ENCODE measurements around the gene ASTN2. TPM values are rescaled to one million over a fixed set of nuclear protein-coding genes. Genes with fewer than 3 reads are reported as not detected.

Gene ASTN2
- total RNA-seq, 5 donors from 2014 or later (not counting 1 experiment from before 2014, with no cell fraction given): 3.7 to 4.8 (median 4.4) TPM

- H3K36me3 ChIP-seq (ENCODE audit: control insufficient read depth in 2 of 2, extremely low read depth in 1 of 2, insufficient read depth in 1 of 2, low read length in 1 of 2): no peaks in the 10 kb centered on the region
Measured at GRCh38 chr9:117374076-117374725, 40.7 kb downstream of the ASTN2 start.

GRCh38 chr9:117368684-117369230 lies 46.1 kb downstream of the ASTN2 start:
- H3K9me3 ChIP-seq: no peaks in the 10 kb centered on the region
- no peaks in the 10 kb centered on the region for H3K4me1 ChIP-seq (ENCODE audit: control insufficient read depth in 1 of 2, extremely low read depth in 1 of 2, insufficient read depth in 2 of 2, low read length in 2 of 2)
- H3K27me3 ChIP-seq (replicated peaks in 1 of 2; ENCODE audit: control insufficient read depth in 2 of 2, extremely low read depth in 1 of 2, insufficient read depth in 2 of 2, low read length in 1 of 2): no peaks in the 10 kb centered on the region
- no peaks in the 10 kb centered on the region for H3K36me3 ChIP-seq (ENCODE audit: control insufficient read depth in 2 of 2, extremely low read depth in 1 of 2, insufficient read depth in 1 of 2, low read length in 1 of 2)
- WGBS (ENCODE audit: insufficient coverage): no CpG with 5 or more reads among the region's 2 CpGs
- Mint-ChIP-seq H3K4me1 (no peaks in the 10 kb centered on the region), H3K36me3 (no peaks in the 10 kb centered on the region), H3K9me3 (peaks cover 0 to 5% (median 3%) of the 10 kb centered on the region in 3 donors), H3K27ac (no peak overlapping the region), H3K4me3 (no peak overlapping the region), H3K27me3 (peaks cover 1 to 3% of the 10 kb centered on the region in 2 donors)
- ATAC-seq (replicated peaks in 1 of 4): no peak
- H3K4me3 ChIP-seq (ENCODE audit: control insufficient read depth in 1 of 2, extremely low read depth in 1 of 2, low read length in 1 of 2): no peak overlapping the region
- ChIA-PET CTCF (no interaction called here), POLR2A (no interaction called here)
- DNase-seq: no peak
- H3K27ac ChIP-seq (ENCODE audit: low read length): no peak overlapping the region

More at GRCh38 chr9:117374076-117374725, 40.7 kb downstream of the ASTN2 start:
- Mint-ChIP-seq H3K36me3 (no peaks in the 10 kb centered on the region), H3K27me3 (peaks cover 0 to 8% of the 10 kb centered on the region in 2 donors), H3K4me1 (no peaks in the 10 kb centered on the region), H3K9me3 (peaks cover 4 to 11% (median 11%) of the 10 kb centered on the region in 3 donors), H3K4me3 (no peak overlapping the region), H3K27ac (no peak overlapping the region)
- DNase-seq: no peak
- no peak for ATAC-seq (replicated peaks in 1 of 4)
- ChIA-PET CTCF (no interaction called here), POLR2A (no interaction called here)
- no peaks in the 10 kb centered on the region for H3K27me3 ChIP-seq (replicated peaks in 1 of 2; ENCODE audit: control insufficient read depth in 2 of 2, extremely low read depth in 1 of 2, insufficient read depth in 2 of 2, low read length in 1 of 2)
- H3K27ac ChIP-seq (ENCODE audit: low read length): no peak overlapping the region
- H3K4me1 ChIP-seq (ENCODE audit: control insufficient read depth in 1 of 2, extremely low read depth in 1 of 2, insufficient read depth in 2 of 2, low read length in 2 of 2): no peaks in the 10 kb centered on the region
- WGBS (ENCODE audit: insufficient coverage): 0% methylated on average over 1 of the region's 4 CpGs
- no peaks in the 10 kb centered on the region for H3K9me3 ChIP-seq
- H3K4me3 ChIP-seq (ENCODE audit: control insufficient read depth in 1 of 2, extremely low read depth in 1 of 2, low read length in 1 of 2): no peak overlapping the region

- peaks cover 0 to 1% of the 10 kb centered on the region in 2 donors for H3K27me3 Mint-ChIP-seq
- POLR2A ChIA-PET: no interaction called here
Measured at GRCh38 chr9:117365438-117365837, 49.4 kb downstream of the ASTN2 start.

GRCh38 chr9:117363006-117363405 lies 51.9 kb downstream of the ASTN2 start:
- POLR2A ChIA-PET: no interaction called here
- H3K27me3 Mint-ChIP-seq: peaks cover 0 to 1% of the 10 kb centered on the region in 2 donors
- CTCF ChIA-PET: no interaction called here

More at GRCh38 chr9:117365438-117365837, 49.4 kb downstream of the ASTN2 start:
- Mint-ChIP-seq H3K4me3 (no peak overlapping the region), H3K4me1 (no peaks in the 10 kb centered on the region), H3K36me3 (no peaks in the 10 kb centered on the region), H3K9me3 (peaks cover 0 to 6% (median 4%) of the 10 kb centered on the region in 3 donors), H3K27ac (no peak overlapping the region)
- 86% methylated on average over 1 of the region's 3 CpGs for WGBS (ENCODE audit: insufficient coverage)
- Histone ChIP-seq H3K36me3 (ENCODE audit: control insufficient read depth in 2 of 2, extremely low read depth in 1 of 2, insufficient read depth in 1 of 2, low read length in 1 of 2) (no peaks in the 10 kb centered on the region), H3K9me3 (no peaks in the 10 kb centered on the region), H3K27me3 (replicated peaks in 1 of 2; ENCODE audit: control insufficient read depth in 2 of 2, extremely low read depth in 1 of 2, insufficient read depth in 2 of 2, low read length in 1 of 2) (no peaks in the 10 kb centered on the region), H3K27ac (ENCODE audit: low read length) (no peak overlapping the region), H3K4me3 (ENCODE audit: control insufficient read depth in 1 of 2, extremely low read depth in 1 of 2, low read length in 1 of 2) (no peak overlapping the region), H3K4me1 (ENCODE audit: control insufficient read depth in 1 of 2, extremely low read depth in 1 of 2, insufficient read depth in 2 of 2, low read length in 2 of 2) (no peaks in the 10 kb centered on the region)
- ATAC-seq (replicated peaks in 1 of 4): no peak
- CTCF ChIA-PET: no interaction called here
- DNase-seq: no peak

GRCh38 chr9:117359910-117360309 lies 54.9 kb downstream of the ASTN2 start:
- ATAC-seq (replicated peaks in 1 of 4) (no peak), DNase-seq (no peak)
- peaks cover 4 to 10% (median 4%) of the 10 kb centered on the region in 3 donors for H3K9me3 Mint-ChIP-seq
- no peaks in the 10 kb centered on the region for H3K4me1 Mint-ChIP-seq
- H3K4me1 ChIP-seq (ENCODE audit: control insufficient read depth in 1 of 2, extremely low read depth in 1 of 2, insufficient read depth in 2 of 2, low read length in 2 of 2): no peaks in the 10 kb centered on the region
- no peaks in the 10 kb centered on the region for H3K27me3 ChIP-seq (replicated peaks in 1 of 2; ENCODE audit: control insufficient read depth in 2 of 2, extremely low read depth in 1 of 2, insufficient read depth in 2 of 2, low read length in 1 of 2)
- no peak overlapping the region for H3K27ac Mint-ChIP-seq
- ChIA-PET POLR2A (no interaction called here), CTCF (no interaction called here)
- no peak overlapping the region for H3K4me3 Mint-ChIP-seq
- no peaks in the 10 kb centered on the region for H3K36me3 ChIP-seq (ENCODE audit: control insufficient read depth in 2 of 2, extremely low read depth in 1 of 2, insufficient read depth in 1 of 2, low read length in 1 of 2)
- no peaks in the 10 kb centered on the region for H3K27me3 Mint-ChIP-seq
- no peaks in the 10 kb centered on the region for H3K9me3 ChIP-seq
- H3K36me3 Mint-ChIP-seq: no peaks in the 10 kb centered on the region
- 94% methylated on average over 4 of the region's 5 CpGs for WGBS (ENCODE audit: insufficient coverage)
- H3K27ac ChIP-seq (ENCODE audit: low read length): no peak overlapping the region
- H3K4me3 ChIP-seq (ENCODE audit: control insufficient read depth in 1 of 2, extremely low read depth in 1 of 2, low read length in 1 of 2): no peak overlapping the region

More at GRCh38 chr9:117363006-117363405, 51.9 kb downstream of the ASTN2 start:
- Mint-ChIP-seq H3K27ac (no peak overlapping the region), H3K4me3 (no peak overlapping the region), H3K36me3 (no peaks in the 10 kb centered on the region), H3K9me3 (peaks cover 4 to 10% (median 4%) of the 10 kb centered on the region in 3 donors), H3K4me1 (no peaks in the 10 kb centered on the region)
- Histone ChIP-seq H3K4me3 (ENCODE audit: control insufficient read depth in 1 of 2, extremely low read depth in 1 of 2, low read length in 1 of 2) (no peak overlapping the region), H3K27me3 (replicated peaks in 1 of 2; ENCODE audit: control insufficient read depth in 2 of 2, extremely low read depth in 1 of 2, insufficient read depth in 2 of 2, low read length in 1 of 2) (no peaks in the 10 kb centered on the region), H3K9me3 (no peaks in the 10 kb centered on the region), H3K4me1 (ENCODE audit: control insufficient read depth in 1 of 2, extremely low read depth in 1 of 2, insufficient read depth in 2 of 2, low read length in 2 of 2) (no peaks in the 10 kb centered on the region), H3K36me3 (ENCODE audit: control insufficient read depth in 2 of 2, extremely low read depth in 1 of 2, insufficient read depth in 1 of 2, low read length in 1 of 2) (no peaks in the 10 kb centered on the region), H3K27ac (ENCODE audit: low read length) (no peak overlapping the region)
- DNase-seq (no peak), ATAC-seq (replicated peaks in 1 of 4) (no peak)
- no CpG with 5 or more reads among the region's 4 CpGs for WGBS (ENCODE audit: insufficient coverage)

- H3K4me3 Mint-ChIP-seq: no peak overlapping the region
- H3K4me1 Mint-ChIP-seq: no peaks in the 10 kb centered on the region
- no peaks in the 10 kb centered on the region for H3K9me3 ChIP-seq
- no peak overlapping the region for H3K4me3 ChIP-seq (ENCODE audit: control insufficient read depth in 1 of 2, extremely low read depth in 1 of 2, low read length in 1 of 2)
- no peak for ATAC-seq (replicated peaks in 1 of 4)
- no peaks in the 10 kb centered on the region for H3K36me3 Mint-ChIP-seq
- no peak overlapping the region for H3K27ac ChIP-seq (ENCODE audit: low read length)
- H3K27me3 Mint-ChIP-seq: peaks cover 0 to 4% of the 10 kb centered on the region in 2 donors
- H3K27ac Mint-ChIP-seq: no peak overlapping the region
- no peaks in the 10 kb centered on the region for H3K36me3 ChIP-seq (ENCODE audit: control insufficient read depth in 2 of 2, extremely low read depth in 1 of 2, insufficient read depth in 1 of 2, low read length in 1 of 2)
- H3K4me1 ChIP-seq (ENCODE audit: control insufficient read depth in 1 of 2, extremely low read depth in 1 of 2, insufficient read depth in 2 of 2, low read length in 2 of 2): no peaks in the 10 kb centered on the region
- H3K27me3 ChIP-seq (replicated peaks in 1 of 2; ENCODE audit: control insufficient read depth in 2 of 2, extremely low read depth in 1 of 2, insufficient read depth in 2 of 2, low read length in 1 of 2): no peaks in the 10 kb centered on the region
- peaks cover 4 to 11% (median 7%) of the 10 kb centered on the region in 3 donors for H3K9me3 Mint-ChIP-seq
- no peak for DNase-seq
- ChIA-PET CTCF (no interaction called here), POLR2A (no interaction called here)
- 66% methylated on average over 3 of the region's 3 CpGs for WGBS (ENCODE audit: insufficient coverage)
Measured at GRCh38 chr9:117355542-117355941, 59.3 kb downstream of the ASTN2 start.
